NOMO-1 treated with DMSO at 0.1 percent for 48 hours (cell line): ENCODE measurements around the gene CNTN5.

Experiments used
- DNase-seq: peaks from one replicate; lab custom pipeline; 2025; ENCODE audit not compliant: unreplicated experiment; lab: John Stamatoyannopoulos, UW

Gene CNTN5

GRCh38 chr11:100397401-100397800 is 1376.7 kb downstream of the CNTN5 start:
- DNase-seq = no peak

- DNase-seq = no peak
Measured at GRCh38 chr11:100403816-100404215, 1383.1 kb downstream of the CNTN5 start.

GRCh38 chr11:100404907-100405306 is 1384.2 kb downstream of the CNTN5 start:
- no peak for DNase-seq
